Breast epithelium (tissue), 4 donors: ENCODE data around the gene TMEM132C. TPM values are rescaled to one million over a fixed set of nuclear protein-coding genes. Genes with fewer than 3 reads are reported as not detected.
"Not testable (repeated sequence)": the region's sequence is repeated elsewhere in the genome, so short reads cannot be mapped to it uniquely, and the experiment has no call there.

Experiments
- DNase-seq, 2 donors: peaks; one replicate each; pipeline ENCODE4 v3.0.0-alpha.2; 2019; ENCODE audit warnings: low spot score in 2 of 2
- H3K27ac ChIP-seq, 2 donors: fragments of 200-600 bp; sonication (generic) in 1 of 2; one replicate each; pipeline ENCODE4 v1.5.1; 2016 to 2019; ENCODE audit warnings: mild to moderate bottlenecking in 1 of 2
- H3K27me3 ChIP-seq, 2 donors: fragments of 200-600 bp; sonication (generic) in 1 of 2; one replicate each; pipeline versions ENCODE4 v1.5.1 to v1.6.0; 2017 to 2019; ENCODE audit warnings: control low read depth in 1 of 2, mild to moderate bottlenecking in 1 of 2
- H3K36me3 ChIP-seq: fragments of 200-600 bp; one replicate; pipeline ENCODE4 v1.5.1; 2019
- H3K4me1 ChIP-seq, 2 donors: fragments of 200-600 bp; sonication (generic); one replicate each; pipeline ENCODE4 v1.5.1; 2016 to 2019; ENCODE audit warnings: control low read depth in 1 of 2
- H3K4me3 ChIP-seq, 3 donors: fragments of 200-600 bp; sonication (generic); 1 replicate in 2 of 3; 2 replicates in 1 of 3; pipeline ENCODE4 v1.5.1; 2016 to 2019; ENCODE audit warnings: mild to moderate bottlenecking in 3 of 3, moderate library complexity in 2 of 3
- H3K9me3 ChIP-seq, 2 donors: fragments of 200-600 bp; sonication (generic) in 1 of 2; one replicate each; pipeline ENCODE4 v1.5.1; 2016 to 2019; ENCODE audit warnings: control low read depth in 1 of 2
- CTCF ChIP-seq, 3 donors: fragments of 450-650 bp; IDR thresholded peaks; one replicate each; pipeline ENCODE4 v1.5.1; 2016 to 2017; ENCODE audit warnings: antibody characterized with exemption in 3 of 3, mild to moderate bottlenecking in 3 of 3, moderate library complexity in 3 of 3
- POLR2A ChIP-seq: fragments of 450-650 bp; IDR thresholded peaks from one replicate; pipeline ENCODE4 v1.6.1; 2016; ENCODE audit warnings: antibody characterized with exemption, mild to moderate bottlenecking, moderate library complexity
- POLR2AphosphoS5 ChIP-seq, 3 donors: sonication (generic); formaldehyde crosslinking; IDR thresholded peaks; one replicate each; pipeline ENCODE4 v1.6.1; 2017; ENCODE audit warnings: antibody characterized with exemption in 3 of 3
- intact Hi-C: fragments of 100-400 bp; cut with DNase I; formaldehyde crosslinking; loops from one replicate; pipeline ENCODE4 v1.15.1; 2023; ENCODE audit warnings: low total_unique reads
- total RNA-seq, 3 donors: library from RNA; depleted of rRNA; stranded (reverse); fragments of >200 nt; gene quantifications; one replicate each; pipeline ENCODE4 v1.1.0, GENCODE V29; 2016

Gene TMEM132C
- total RNA-seq, 3 donors from 2014 or later, result 7.2 to 54.1 (median 15.7) TPM

- H3K4me1 ChIP-seq, result no peaks in the 10 kb centered on the region
- no peak for DNase-seq
- no peaks in the 10 kb centered on the region for H3K36me3 ChIP-seq
- H3K4me3 ChIP-seq, result no peak overlapping the region
- intact Hi-C loops, result no loop called here
- no peaks in the 10 kb centered on the region for H3K27me3 ChIP-seq
- H3K9me3 ChIP-seq, result peaks cover 0 to 9% of the 10 kb centered on the region in 2 donors
- TF ChIP-seq POLR2AphosphoS5 (IDR thresholded peaks at IDR 0.05), result no peak
- TF ChIP-seq POLR2A, result no peak
- no peak for TF ChIP-seq CTCF (IDR thresholded peaks at IDR 0.05)
- H3K27ac ChIP-seq, result no peak overlapping the region
Observed at GRCh38 chr12:128600886-128601285, 333.9 kb downstream of the TMEM132C start.

- peaks cover 0 to 9% of the 10 kb centered on the region in 2 donors for H3K9me3 ChIP-seq
- no peak overlapping the region for H3K4me3 ChIP-seq
- intact Hi-C loops, result no loop called here
- no peaks in the 10 kb centered on the region for H3K4me1 ChIP-seq
- no peaks in the 10 kb centered on the region for H3K36me3 ChIP-seq
- no peak overlapping the region for H3K27ac ChIP-seq
- no peaks in the 10 kb centered on the region for H3K27me3 ChIP-seq
- no peak for DNase-seq
- no peak for TF ChIP-seq POLR2A
- no peak for TF ChIP-seq POLR2AphosphoS5 (IDR thresholded peaks at IDR 0.05)
- no peak for TF ChIP-seq CTCF (IDR thresholded peaks at IDR 0.05)
Observed at GRCh38 chr12:128603573-128604115, 336.7 kb downstream of the TMEM132C start.

GRCh38 chr12:128604219-128604618, 337.2 kb downstream of the TMEM132C start:
- H3K27me3 ChIP-seq, H3K36me3 ChIP-seq, intact Hi-C loops, H3K27ac ChIP-seq, H3K9me3 ChIP-seq, H3K4me3 ChIP-seq, DNase-seq, H3K4me1 ChIP-seq: not testable (repeated sequence)

- Histone ChIP-seq H3K27me3 (no peaks in the 10 kb centered on the region), H3K36me3 (no peaks in the 10 kb centered on the region), H3K9me3 (no peaks in the 10 kb centered on the region), H3K4me1 (no peaks in the 10 kb centered on the region), H3K4me3 (no peak overlapping the region), H3K27ac (no peak overlapping the region)
- intact Hi-C loops, result no loop called here
- no peak for DNase-seq
- TF ChIP-seq CTCF (IDR thresholded peaks at IDR 0.05), result no peak
- no peak for TF ChIP-seq POLR2AphosphoS5 (IDR thresholded peaks at IDR 0.05)
- TF ChIP-seq POLR2A, result no peak
Observed at GRCh38 chr12:128606051-128606450, 339.1 kb downstream of the TMEM132C start.

GRCh38 chr12:128606538-128606937, 339.6 kb downstream of the TMEM132C start:
- H3K36me3 ChIP-seq, result no peaks in the 10 kb centered on the region
- no peak for DNase-seq
- no peaks in the 10 kb centered on the region for H3K9me3 ChIP-seq
- no peaks in the 10 kb centered on the region for H3K4me1 ChIP-seq
- no peak overlapping the region for H3K4me3 ChIP-seq
- TF ChIP-seq POLR2A (no peak), POLR2AphosphoS5 (IDR thresholded peaks at IDR 0.05) (no peak), CTCF (IDR thresholded peaks at IDR 0.05) (no peak)
- H3K27me3 ChIP-seq, result no peaks in the 10 kb centered on the region
- intact Hi-C loops, result no loop called here
- H3K27ac ChIP-seq, result no peak overlapping the region

GRCh38 chr12:128606970-128607369, 340.0 kb downstream of the TMEM132C start:
- Histone ChIP-seq H3K4me3 (no peak overlapping the region), H3K27ac (no peak overlapping the region), H3K27me3 (no peaks in the 10 kb centered on the region), H3K9me3 (no peaks in the 10 kb centered on the region), H3K36me3 (no peaks in the 10 kb centered on the region), H3K4me1 (no peaks in the 10 kb centered on the region)
- intact Hi-C loops, result no loop called here
- no peak for TF ChIP-seq POLR2A
- no peak for TF ChIP-seq CTCF (IDR thresholded peaks at IDR 0.05)
- TF ChIP-seq POLR2AphosphoS5 (IDR thresholded peaks at IDR 0.05), result no peak
- DNase-seq, result no peak
